Measurements from ENCODE around the gene CDK6.
"Not testable (repeated sequence)": the region's sequence is repeated elsewhere in the genome, so short reads cannot be mapped to it uniquely, and the experiment has no call there.

Gene CDK6

GRCh38 chr7:92767437-92767836 lies 68.9 kb downstream of the CDK6 start:
- in situ Hi-C loops (cut with MboI; ENCODE audit: low sequenced_read_pairs), result no loop called here

DNA sequence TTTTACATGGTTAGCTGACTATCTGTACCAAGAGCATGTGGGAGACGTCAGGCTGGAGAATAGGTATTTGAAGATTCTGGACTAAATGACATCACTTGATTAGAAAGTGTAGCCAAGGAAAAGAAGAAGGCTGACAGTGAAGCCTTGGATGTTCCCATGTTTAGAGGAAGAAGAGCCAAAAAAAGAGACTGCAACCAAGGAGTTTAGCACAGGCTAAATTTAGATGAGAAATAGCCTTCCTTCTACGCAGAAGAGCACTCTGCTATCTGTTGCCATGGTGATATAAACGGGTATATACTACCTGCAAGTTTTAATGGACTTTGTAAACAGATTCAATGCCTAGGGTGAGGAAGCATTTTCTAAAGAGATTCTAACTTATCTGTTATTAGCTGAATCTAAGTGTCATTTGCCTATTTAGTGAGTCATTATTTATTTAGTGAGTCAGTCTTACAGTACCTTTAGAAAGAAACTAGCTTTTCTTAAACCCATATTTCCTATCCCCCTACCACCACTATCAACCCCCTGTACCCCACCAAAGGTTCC lies 69.8 kb downstream of the CDK6 start:
- in situ Hi-C loops (cut with MboI; ENCODE audit: low sequenced_read_pairs), result no loop called here

DNA sequence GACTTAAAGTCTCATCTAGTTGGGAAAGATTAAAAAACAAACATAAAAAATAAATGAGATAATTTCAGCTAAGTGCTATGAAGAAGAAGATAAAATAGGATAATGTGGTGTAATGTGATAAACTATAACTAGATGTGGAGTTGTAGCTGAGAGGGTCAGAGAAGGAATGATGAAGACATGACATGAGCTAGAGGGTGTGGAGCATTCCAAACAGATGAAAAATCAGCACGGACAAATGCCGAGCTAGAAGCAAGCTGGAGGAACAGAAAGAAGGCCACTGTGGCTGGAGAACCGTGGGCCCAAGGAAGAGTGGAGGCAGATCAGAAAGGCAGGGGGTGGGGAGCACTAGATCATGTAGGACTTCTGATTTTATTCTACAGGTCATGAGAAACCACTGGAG lies 70.6 kb downstream of the CDK6 start:
- in situ Hi-C loops (cut with MboI; ENCODE audit: low sequenced_read_pairs), result no loop called here

DNA sequence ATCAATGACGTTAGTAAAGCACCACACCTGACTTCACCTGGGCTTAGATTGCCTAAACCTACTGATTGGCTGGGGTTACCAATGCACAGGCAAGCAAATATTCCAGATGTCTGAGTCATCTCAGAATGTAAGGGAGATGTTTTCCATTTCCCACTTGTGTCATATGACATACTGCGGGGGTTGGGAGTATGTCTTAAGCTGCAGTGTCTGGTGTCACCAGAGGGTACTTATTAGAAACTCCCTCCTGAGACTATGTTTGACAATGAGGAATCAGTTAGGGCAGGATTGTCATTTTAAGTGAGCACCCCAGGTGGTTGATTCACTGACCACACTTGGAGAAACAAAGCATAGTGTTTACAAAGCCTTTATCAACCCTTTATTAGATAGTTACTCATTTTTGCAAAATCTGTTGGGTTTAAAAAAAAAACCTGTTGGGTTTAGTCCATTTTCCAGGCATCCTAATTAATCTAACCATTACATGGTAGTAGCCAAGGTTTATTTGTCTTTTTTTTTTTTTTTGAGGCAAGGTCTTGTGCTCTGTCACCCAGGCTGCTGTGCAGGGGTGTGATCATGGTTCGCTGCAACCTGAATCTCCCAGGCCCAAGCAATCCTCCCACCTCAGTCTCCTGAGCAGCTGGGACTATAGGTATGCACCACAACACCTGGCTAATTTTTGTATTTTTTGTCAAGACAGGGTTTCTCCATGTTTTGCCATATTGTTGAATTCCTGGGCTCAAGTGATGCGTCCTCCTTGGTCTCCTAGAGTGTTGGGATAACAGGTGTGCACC lies 72.5 kb downstream of the CDK6 start:
- in situ Hi-C loops (cut with MboI; ENCODE audit: low sequenced_read_pairs), result no loop called here

DNA sequence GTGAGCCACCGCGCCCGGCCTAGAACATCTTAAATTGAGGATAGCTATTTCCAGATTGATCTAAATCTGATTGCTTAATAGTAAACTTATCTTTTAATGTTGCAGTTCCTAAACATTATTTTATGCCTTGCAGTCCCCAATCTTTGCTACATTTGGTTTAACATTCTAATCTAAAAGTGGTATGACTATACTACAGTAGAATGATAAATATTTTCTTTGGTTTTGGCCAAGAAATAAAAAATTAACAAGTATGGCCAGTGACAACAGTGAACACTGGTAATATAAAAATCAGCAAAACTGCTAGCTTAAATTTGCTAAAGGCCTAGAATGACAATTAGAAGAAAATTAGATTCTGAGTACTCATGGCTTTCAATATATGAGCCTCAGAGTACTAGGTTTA lies 73.5 kb downstream of the CDK6 start:
- in situ Hi-C loops (cut with MboI; ENCODE audit: low sequenced_read_pairs), result no loop called here

GRCh38 chr7:92761391-92762097 lies 74.8 kb downstream of the CDK6 start:
- in situ Hi-C loops (cut with MboI; ENCODE audit: low sequenced_read_pairs), result no loop called here

DNA sequence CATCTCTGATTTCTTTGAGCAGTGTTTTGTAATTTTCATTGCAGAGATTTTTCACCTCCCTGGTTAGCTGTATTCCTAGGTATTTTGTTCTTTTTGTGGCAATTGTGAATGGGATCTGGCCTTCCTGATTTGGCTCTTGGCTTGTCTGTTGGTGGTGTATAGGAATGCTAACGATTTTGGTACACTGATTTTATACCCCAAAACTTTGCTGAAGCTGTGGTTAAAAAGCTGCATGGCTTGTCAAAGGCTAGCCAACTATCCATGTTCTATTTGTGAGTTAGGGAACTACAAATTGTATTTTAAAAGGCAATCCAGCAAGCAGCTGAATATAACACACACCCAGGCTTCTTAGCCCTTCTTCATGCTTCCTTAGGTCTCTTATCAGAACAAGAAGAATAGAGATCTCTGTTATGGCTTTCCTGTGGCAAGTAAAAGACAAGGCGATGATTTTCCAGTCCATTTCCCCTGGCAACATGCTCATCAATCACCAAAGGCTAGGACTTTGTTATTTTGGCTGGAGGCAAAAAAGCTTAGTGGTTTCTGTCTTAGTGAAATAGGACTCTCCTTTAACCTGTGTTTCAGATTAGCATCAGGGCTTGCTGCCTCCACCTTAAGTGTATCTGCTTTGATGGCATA lies 77.5 kb downstream of the CDK6 start:
- in situ Hi-C loops (cut with MboI; ENCODE audit: low sequenced_read_pairs), result no loop called here

DNA sequence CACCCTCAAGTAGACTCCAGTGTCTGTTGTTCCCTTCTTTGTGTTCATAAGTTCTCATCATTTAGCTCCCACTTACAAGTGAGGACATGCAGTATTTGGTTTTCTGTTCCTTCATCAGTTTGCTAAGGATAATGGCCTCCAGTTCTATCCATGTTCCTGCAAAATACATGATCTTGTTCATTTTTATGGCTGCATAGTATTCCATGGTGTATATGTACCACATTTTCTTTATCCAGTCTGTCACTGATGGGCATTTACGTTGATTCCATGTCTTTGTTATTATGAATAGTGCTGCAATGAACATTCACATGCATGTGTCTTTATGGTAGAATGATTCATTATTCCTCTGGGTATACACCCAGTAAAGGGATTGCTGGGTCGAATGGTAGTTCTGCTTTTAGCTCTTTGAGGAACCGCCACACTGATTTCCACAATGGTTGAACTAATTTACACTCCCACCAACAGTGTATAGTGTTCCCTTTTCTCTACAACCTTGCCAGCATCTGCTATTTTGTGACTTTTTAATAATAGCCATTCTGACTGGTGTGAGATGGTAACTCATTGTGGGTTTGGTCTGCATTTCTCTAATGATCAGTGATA lies 79.0 kb downstream of the CDK6 start:
- in situ Hi-C loops (cut with MboI; ENCODE audit: low sequenced_read_pairs), result not testable (repeated sequence)

DNA sequence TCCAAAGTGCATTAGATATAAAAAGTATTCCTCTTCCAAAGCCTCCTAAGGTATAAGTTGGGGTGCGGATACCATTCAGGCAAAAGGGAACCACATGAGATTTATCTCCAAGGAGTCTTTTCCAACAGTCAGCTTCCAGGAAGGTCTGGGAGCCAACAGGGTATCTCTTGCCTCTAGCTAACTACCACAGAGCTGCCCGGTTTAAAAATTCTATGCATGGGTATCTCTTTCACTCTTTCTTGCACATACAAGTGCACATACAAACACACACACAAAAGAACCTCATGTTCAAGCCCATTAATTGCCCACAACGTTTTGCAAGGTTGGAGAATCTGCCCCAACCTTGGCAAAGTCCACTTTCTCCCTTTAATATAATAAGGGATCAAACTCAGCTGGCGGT lies 80.7 kb downstream of the CDK6 start:
- in situ Hi-C loops (cut with MboI; ENCODE audit: low sequenced_read_pairs), result no loop called here

DNA sequence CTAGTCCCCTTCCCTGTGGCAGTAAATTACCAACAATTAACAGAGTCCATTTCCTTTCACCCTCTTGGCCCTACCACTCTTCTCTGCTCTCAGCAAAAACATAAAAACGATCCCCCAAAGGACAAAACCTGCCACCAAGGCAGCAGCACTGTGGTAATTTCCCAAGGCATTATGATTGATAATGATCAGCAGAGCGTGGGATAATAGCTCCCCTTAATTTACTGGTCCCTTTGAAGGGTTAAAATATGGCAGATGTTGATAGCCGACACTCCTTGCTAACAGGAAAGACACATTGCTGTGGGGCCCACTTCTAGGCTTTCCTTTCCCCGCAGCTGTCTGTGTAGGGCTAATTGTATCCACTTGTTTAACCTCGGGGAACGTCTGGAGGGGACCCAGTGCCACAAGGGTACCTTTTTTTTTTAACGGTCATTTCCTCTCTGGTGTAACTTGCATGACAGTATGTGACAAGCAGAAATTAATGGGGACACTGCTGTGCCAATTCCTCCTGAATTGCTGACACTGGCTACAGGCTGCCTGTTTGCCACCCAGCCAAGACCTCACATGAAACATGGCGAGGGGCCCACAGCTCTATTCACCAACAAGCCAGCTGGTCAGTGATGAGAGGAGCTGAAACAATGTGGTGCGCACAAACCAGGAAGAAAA lies 81.3 kb downstream of the CDK6 start:
- in situ Hi-C loops (cut with MboI; ENCODE audit: low sequenced_read_pairs), result no loop called here

DNA sequence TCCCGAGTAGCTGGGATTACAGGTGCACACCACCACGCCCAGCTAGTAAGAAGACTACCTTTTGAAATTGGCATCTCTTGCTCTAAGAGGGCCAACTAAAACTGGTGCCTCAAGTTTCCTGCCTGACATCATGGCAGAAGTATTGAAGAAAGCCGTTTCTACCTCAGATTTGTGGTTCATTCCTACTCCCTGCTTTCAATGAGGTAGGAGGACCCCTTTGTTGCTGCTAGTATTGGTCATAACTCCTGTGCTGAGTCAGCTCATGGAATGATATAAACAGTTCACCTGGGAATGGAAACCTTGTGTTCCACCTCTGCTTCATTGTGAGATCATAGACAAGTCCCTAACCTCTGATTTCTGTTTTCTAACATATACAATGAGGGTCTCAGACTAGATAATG lies 82.8 kb downstream of the CDK6 start:
- in situ Hi-C loops (cut with MboI; ENCODE audit: low sequenced_read_pairs), result no loop called here

GRCh38 chr7:92751902-92752901 lies 84.2 kb downstream of the CDK6 start:
- in situ Hi-C loops (cut with MboI; ENCODE audit: low sequenced_read_pairs), result no loop called here

- in situ Hi-C loops (cut with MboI; ENCODE audit: low sequenced_read_pairs), result no loop called here
Observed at GRCh38 chr7:92750946-92751345, 85.4 kb downstream of the CDK6 start.

GRCh38 chr7:92750447-92750839 lies 85.9 kb downstream of the CDK6 start:
- in situ Hi-C loops (cut with MboI; ENCODE audit: low sequenced_read_pairs), result no loop called here

DNA sequence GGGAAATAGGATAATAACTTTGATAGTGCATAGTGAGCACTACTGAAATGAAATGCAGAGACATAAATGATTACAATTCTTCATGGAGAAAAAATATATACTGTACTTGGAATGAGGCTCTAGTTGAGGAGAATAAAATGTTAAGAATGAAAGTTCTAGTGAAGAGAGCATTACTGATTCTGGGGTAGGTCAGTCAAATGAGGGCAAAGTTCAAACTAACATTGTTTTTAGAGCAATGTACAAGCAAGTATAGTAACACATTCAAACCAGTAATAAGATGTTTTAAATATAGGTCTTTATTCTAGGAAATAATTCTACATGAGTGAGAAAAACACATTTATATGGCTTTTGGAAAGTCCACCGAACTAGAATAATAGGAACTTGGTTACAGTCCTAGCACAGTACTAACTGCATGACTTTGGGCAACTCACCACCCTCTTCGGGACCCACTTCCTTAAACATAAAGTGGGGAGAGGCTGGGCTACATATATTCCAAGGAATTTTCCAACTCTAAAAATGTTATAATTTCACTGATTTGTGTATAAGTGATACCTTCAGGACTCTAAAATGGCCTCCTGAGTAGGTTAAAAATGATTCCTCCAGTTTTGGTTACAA lies 86.4 kb downstream of the CDK6 start:
- in situ Hi-C loops (cut with MboI; ENCODE audit: low sequenced_read_pairs), result no loop called here

GRCh38 chr7:92749327-92749755 lies 87.0 kb downstream of the CDK6 start:
- in situ Hi-C loops (cut with MboI; ENCODE audit: low sequenced_read_pairs), result no loop called here

GRCh38 chr7:92748495-92748894 lies 87.9 kb downstream of the CDK6 start:
- in situ Hi-C loops (cut with MboI; ENCODE audit: low sequenced_read_pairs), result no loop called here

DNA sequence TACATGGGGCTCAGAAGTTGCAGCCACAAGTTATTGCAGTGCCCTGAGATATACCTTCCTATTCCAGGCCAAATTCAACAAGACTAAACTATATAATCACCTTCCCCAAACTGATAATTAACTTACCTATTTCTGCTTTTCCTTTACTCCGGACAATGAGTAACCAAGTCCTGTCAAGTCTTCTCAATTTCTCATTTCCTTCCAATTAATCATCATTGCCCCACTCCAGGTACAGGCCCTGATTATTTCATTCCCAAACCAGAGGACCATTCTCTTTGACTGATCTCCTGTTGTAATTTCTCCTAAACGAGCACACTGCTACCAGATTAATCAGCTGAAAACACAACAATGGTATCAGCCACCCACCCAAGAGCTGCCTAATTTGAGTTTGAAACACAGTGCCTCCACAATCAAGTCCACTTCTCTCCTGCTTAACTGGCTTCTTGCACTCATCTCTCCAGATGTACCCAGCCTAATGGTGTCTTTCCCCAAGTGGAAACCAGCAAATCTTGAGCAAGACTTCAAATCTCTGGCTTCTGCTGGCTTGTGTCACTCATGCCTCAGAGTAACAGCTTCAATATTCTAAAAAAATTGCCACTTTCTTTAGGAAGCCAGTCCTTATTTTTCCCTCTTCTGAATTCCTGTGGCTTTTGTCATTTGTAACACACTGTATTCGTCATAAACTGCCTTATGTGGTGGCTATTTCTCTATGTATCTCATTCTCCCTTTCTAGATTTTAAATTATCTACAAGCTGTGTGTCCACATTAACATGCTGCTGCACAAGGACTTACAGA lies 89.1 kb downstream of the CDK6 start:
- in situ Hi-C loops (cut with MboI; ENCODE audit: low sequenced_read_pairs), result no loop called here
